DND-41 (cell line): Measurements from ENCODE around the gene CRHR2.

Source experiments
- CTCF ChIP-seq: IDR thresholded peaks from 2 replicates; pipeline ENCODE4 v1.5.1; 2012; ENCODE audit warnings: borderline replicate concordance, low read length, moderate library complexity, mild to moderate bottlenecking; ENCODE audit not compliant: poor library complexity, severe bottlenecking; ENCODE audit errors: extremely low read depth
- EZH2 ChIP-seq: IDR thresholded peaks from 3 replicates; pipeline ENCODE4 v1.6.1; 2012; ENCODE audit warnings: borderline replicate concordance, low read depth, mild to moderate bottlenecking, moderate library complexity, low read length, inconsistent platforms; ENCODE audit not compliant: severe bottlenecking

- TF ChIP-seq CTCF (no peak), EZH2 (no peak)
Measured at GRCh38 chr7:30682212-30683083, at the start of gene CRHR2.
